Esophagus squamous epithelium (tissue), 4 donors: ENCODE measurements around the gene FTSJ1.

Experiments used
- CTCF ChIP-seq, 6 experiments: fragments of 450-650 bp in 4 of 6; fragments of 200-600 bp in 2 of 6; sonication (generic) in 2 of 6; IDR thresholded peaks; one replicate each; pipeline ENCODE4 v1.5.1; 2016 to 2019; ENCODE audit warnings: antibody characterized with exemption in 6 of 6, mild to moderate bottlenecking in 4 of 6, moderate library complexity in 4 of 6
- POLR2A ChIP-seq, 4 donors: fragments of 450-650 bp; IDR thresholded peaks; one replicate each; pipeline ENCODE4 v1.6.1; 2017; ENCODE audit warnings: antibody characterized with exemption in 4 of 4, mild to moderate bottlenecking in 4 of 4, moderate library complexity in 3 of 4

GRCh38 chrX:48511560-48511959 is 35.6 kb downstream of the FTSJ1 start:
- peak in 2 of 6 experiments; percentile 20 to 34 for TF ChIP-seq CTCF (IDR thresholded peaks at IDR 0.05)
- no peak for TF ChIP-seq POLR2A (IDR thresholded peaks at IDR 0.05)
